ENCODE results near the gene CRYGD.
A peak's percentile ranks its signal among the peaks of the same experiment; 100 is the strongest.

Gene CRYGD

GRCh38 chr2:208086029-208086428, 38.3 kb downstream of the CRYGD start:
- no peak for DNase-seq (ENCODE audit: low read depth, low spot score)

- no peak for DNase-seq (ENCODE audit: low read depth, low spot score)
Observed at GRCh38 chr2:208083807-208084206, 40.5 kb downstream of the CRYGD start.

- no peak for DNase-seq (ENCODE audit: low read depth, low spot score)
Observed at GRCh38 chr2:208077276-208077675, 47.0 kb downstream of the CRYGD start.

GRCh38 chr2:208074610-208075356, 49.5 kb downstream of the CRYGD start:
- DNase-seq (ENCODE audit: low read depth, low spot score): no peak

GRCh38 chr2:208072250-208072892, 52.0 kb downstream of the CRYGD start:
- DNase-seq (ENCODE audit: low read depth, low spot score): peak; percentile 33

Measured in iPS DF 19.7 (cell line).